ENCODE measurements around the gene CCL2.

CCL2 gene

GRCh38 chr17:34220045-34220751, 34.9 kb upstream of the CCL2 start:
- in situ Hi-C loops (cut with MboI; ENCODE audit: low sequenced_read_pairs, unreplicated experiment): no loop called here
- no peak for TF ChIP-seq CTCF (IDR thresholded peaks at IDR 0.05; ENCODE audit: borderline replicate concordance, control extremely low read depth, extremely low read depth, insufficient read depth, missing control alignments)
- no peak for DNase-seq (ENCODE audit: low spot score)

GRCh38 chr17:34220752-34221395, 34.2 kb upstream of the CCL2 start:
- in situ Hi-C loops (cut with MboI; ENCODE audit: low sequenced_read_pairs, unreplicated experiment): no loop called here
- TF ChIP-seq CTCF (IDR thresholded peaks at IDR 0.05; ENCODE audit: borderline replicate concordance, control extremely low read depth, extremely low read depth, insufficient read depth, missing control alignments): no peak
- DNase-seq (ENCODE audit: low spot score): no peak

GRCh38 chr17:34221411-34221810, 33.7 kb upstream of the CCL2 start:
- in situ Hi-C loops (cut with MboI; ENCODE audit: low sequenced_read_pairs, unreplicated experiment): no loop called here
- no peak for TF ChIP-seq CTCF (IDR thresholded peaks at IDR 0.05; ENCODE audit: borderline replicate concordance, control extremely low read depth, extremely low read depth, insufficient read depth, missing control alignments)
- no peak for DNase-seq (ENCODE audit: low spot score)

DNA sequence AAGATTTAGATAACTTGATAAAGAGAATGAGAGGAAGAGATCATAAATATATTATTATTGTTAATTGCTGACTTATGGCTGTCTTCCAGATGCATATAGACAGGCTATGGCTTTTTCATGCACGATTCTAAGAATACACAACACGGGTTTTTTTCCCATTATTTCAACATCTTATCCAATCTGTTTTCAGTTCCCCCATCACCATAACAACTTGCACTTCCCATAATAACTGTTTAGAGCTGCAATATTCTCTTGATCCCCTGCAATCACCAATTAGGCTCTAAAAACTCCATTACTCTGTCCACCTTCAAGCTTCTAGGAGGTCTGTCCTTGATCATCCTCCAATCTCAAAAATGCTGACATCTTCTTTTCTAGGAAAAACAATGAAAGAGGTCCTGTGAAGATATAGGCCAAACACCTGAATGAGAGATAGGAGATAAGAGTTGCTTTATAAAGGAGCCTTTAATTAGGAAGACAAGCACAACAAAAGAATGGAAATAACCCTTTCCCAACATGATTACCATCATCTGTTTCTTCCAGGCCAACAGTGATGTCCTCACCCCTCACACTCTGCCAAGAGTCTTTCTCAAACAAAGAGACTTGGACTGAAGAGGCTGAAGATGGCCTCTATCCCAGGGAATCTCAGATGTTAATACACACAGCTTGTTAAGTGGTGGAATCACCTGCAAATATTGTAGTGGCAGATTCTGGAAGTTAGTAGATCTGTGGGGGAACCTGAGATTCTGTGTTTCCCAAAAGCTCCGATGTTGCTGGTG, 32.2 kb upstream of the CCL2 start:
- TF ChIP-seq CTCF (IDR thresholded peaks at IDR 0.05; ENCODE audit: borderline replicate concordance, control extremely low read depth, extremely low read depth, insufficient read depth, missing control alignments): no peak
- DNase-seq (ENCODE audit: low spot score): no peak
- in situ Hi-C loops (cut with MboI; ENCODE audit: low sequenced_read_pairs, unreplicated experiment): no loop called here

DNA sequence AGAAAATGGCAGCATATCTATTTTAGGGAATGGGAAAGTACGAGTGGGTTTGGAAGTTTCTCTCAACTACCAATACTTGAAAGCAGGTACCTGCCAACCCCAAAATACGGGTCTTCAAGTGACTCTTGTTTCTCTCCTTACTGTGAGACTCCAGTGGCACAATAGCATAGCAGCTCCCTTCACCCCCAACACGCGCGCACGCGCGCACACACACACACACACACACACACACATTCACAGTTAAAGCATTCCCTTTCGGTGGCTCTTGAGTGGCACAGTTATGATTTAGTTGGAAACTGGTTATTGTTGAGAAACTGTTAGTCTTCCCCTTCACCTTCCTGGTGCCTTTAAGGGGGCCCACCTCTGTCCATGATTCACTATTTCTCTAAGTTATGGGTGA, 30.0 kb upstream of the CCL2 start:
- DNase-seq (ENCODE audit: low spot score): no peak
- in situ Hi-C loops (cut with MboI; ENCODE audit: low sequenced_read_pairs, unreplicated experiment): no loop called here
- TF ChIP-seq CTCF (IDR thresholded peaks at IDR 0.05; ENCODE audit: borderline replicate concordance, control extremely low read depth, extremely low read depth, insufficient read depth, missing control alignments): no peak

- no peak for TF ChIP-seq CTCF (IDR thresholded peaks at IDR 0.05; ENCODE audit: borderline replicate concordance, control extremely low read depth, extremely low read depth, insufficient read depth, missing control alignments)
- in situ Hi-C loops (cut with MboI; ENCODE audit: low sequenced_read_pairs, unreplicated experiment): no loop called here
- DNase-seq (ENCODE audit: low spot score): no peak
Observed at GRCh38 chr17:34226011-34226743, 28.9 kb upstream of the CCL2 start.
